GM19463 (cell line): Measurements from ENCODE around the gene CATSPERE.
A peak's percentile ranks its signal among the peaks of the same experiment; 100 is the strongest.
"Not testable (repeated sequence)": the region's sequence is repeated elsewhere in the genome, so short reads cannot be mapped to it uniquely, and the experiment has no call there.

Source experiments
- ATAC-seq: cut with Tn5 transposase; IDR thresholded peaks from one replicate; pipeline ENCODE4 v1.9.1; 2021; ENCODE audit warnings: mild to moderate bottlenecking, moderate library complexity; ENCODE audit not compliant: unreplicated experiment

The CATSPERE gene

GRCh38 chr1:244447552-244447951 is 13.5 kb upstream of the CATSPERE start:
- ATAC-seq: no peak

- no peak for ATAC-seq
Observed at GRCh38 chr1:244448279-244449036, 12.6 kb upstream of the CATSPERE start.

GRCh38 chr1:244449936-244450508 is 11.1 kb upstream of the CATSPERE start:
- no peak for ATAC-seq

GRCh38 chr1:244450597-244451538 is 10.2 kb upstream of the CATSPERE start:
- ATAC-seq: peak; percentile 7

GRCh38 chr1:244451539-244451950 is 9.5 kb upstream of the CATSPERE start, which contains the start of gene ADSS2:
Gene ADSS2 (minus strand): TSS chr1:244451909. CDS start chr1:244451817, 92 bp downstream.
- ATAC-seq: no peak

- peak; percentile 93 for ATAC-seq
Observed at GRCh38 chr1:244451951-244452795, 8.9 kb upstream of the CATSPERE start.

GRCh38 chr1:244454412-244454811 is 6.7 kb upstream of the CATSPERE start:
- no peak for ATAC-seq

GRCh38 chr1:244456586-244456985 is 4.5 kb upstream of the CATSPERE start:
- no peak for ATAC-seq

- ATAC-seq: no peak
Observed at GRCh38 chr1:244458781-244459180, 2.3 kb upstream of the CATSPERE start.

GRCh38 chr1:244460197-244460596 is 876 bp upstream of the CATSPERE start:
- ATAC-seq: no peak

GRCh38 chr1:244466724-244467123 is 5.7 kb downstream of the CATSPERE start:
- no peak for ATAC-seq

GRCh38 chr1:244473059-244473605 is 12.1 kb downstream of the CATSPERE start:
- no peak for ATAC-seq

- not testable (repeated sequence) for ATAC-seq
Observed at GRCh38 chr1:244484971-244485370, 23.9 kb downstream of the CATSPERE start.

- no peak for ATAC-seq
Observed at GRCh38 chr1:244494653-244495052, 33.6 kb downstream of the CATSPERE start.

GRCh38 chr1:244496186-244496585 is 35.1 kb downstream of the CATSPERE start:
- ATAC-seq: no peak

GRCh38 chr1:244497805-244498204 is 36.7 kb downstream of the CATSPERE start:
- ATAC-seq: no peak

- not testable (repeated sequence) for ATAC-seq
Observed at GRCh38 chr1:244499484-244499883, 38.4 kb downstream of the CATSPERE start.

GRCh38 chr1:244500515-244500914 is 39.4 kb downstream of the CATSPERE start:
- not testable (repeated sequence) for ATAC-seq

GRCh38 chr1:244502630-244503029 is 41.6 kb downstream of the CATSPERE start:
- ATAC-seq: no peak

GRCh38 chr1:244513493-244513892 is 52.4 kb downstream of the CATSPERE start:
- no peak for ATAC-seq
